Activated naive CD8-positive, alpha-beta T cell treated with anti-CD3 and anti-CD28 coated beads, Interleukin-2, amount 50 U/mL, for 24 hours (primary cell): ENCODE measurements around the gene VWA7.
A peak's percentile ranks its signal among the peaks of the same experiment; 100 is the strongest.

Source experiments
- ATAC-seq: fragments of 150-1000 bp; cut with Tn5 transposase; one replicate; pipeline ENCODE4 v1.10.0; 2021
- DNase-seq: peaks from one replicate; pipeline ENCODE4 v3.0.0; 2021
- H3K27ac Mint-ChIP-seq: one replicate; pipeline ENCODE4 v1.8.0; 2021; ENCODE audit warnings: mild to moderate bottlenecking, mixed read lengths
- H3K27me3 Mint-ChIP-seq: one replicate; pipeline ENCODE4 v1.8.0; 2021; ENCODE audit warnings: mixed read lengths
- H3K36me3 Mint-ChIP-seq: one replicate; pipeline ENCODE4 v1.8.0; 2021; ENCODE audit warnings: low read depth, mixed read lengths
- H3K4me1 Mint-ChIP-seq: one replicate; pipeline ENCODE4 v1.8.0; 2021; ENCODE audit warnings: mixed read lengths
- H3K4me3 Mint-ChIP-seq: one replicate; pipeline ENCODE4 v1.8.0; 2021; ENCODE audit warnings: mild to moderate bottlenecking, moderate library complexity, mixed read lengths
- H3K9me3 Mint-ChIP-seq: one replicate; pipeline ENCODE4 v1.8.0; 2021; ENCODE audit warnings: mixed read lengths

Gene VWA7

DNA sequence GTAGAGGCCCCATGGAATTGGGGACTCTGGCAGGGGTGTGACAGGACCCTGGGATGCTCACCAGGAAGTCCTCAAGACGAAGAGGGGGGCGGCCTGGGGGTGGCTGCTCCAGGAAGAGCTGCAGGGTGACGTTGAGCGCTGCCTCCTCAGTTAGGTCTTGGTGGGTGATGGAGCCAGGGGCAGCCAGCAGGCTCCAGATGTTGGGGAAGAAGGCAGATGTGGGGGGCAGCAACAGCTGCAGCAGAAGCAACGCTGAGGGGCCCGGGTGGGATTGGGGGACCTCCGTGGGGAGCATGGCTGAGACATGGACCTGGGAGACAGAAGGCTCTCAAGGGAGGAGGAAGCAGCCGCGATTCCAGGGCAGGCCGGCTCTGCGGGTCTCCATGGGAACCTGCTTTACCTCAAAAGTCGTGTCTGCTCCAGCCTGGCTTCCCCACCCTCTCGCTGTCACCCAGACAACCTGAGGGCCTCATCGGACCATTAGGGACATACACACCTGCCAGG, 591 bp downstream of the VWA7 start:
- Mint-ChIP-seq H3K36me3 (peaks cover 12% of the 10 kb centered on the region), H3K4me1 (peaks cover 48% of the 10 kb centered on the region), H3K27ac (peak overlapping the region; percentile 59), H3K4me3 (peak overlapping the region; percentile 4), H3K9me3 (no peaks in the 10 kb centered on the region), H3K27me3 (no peaks in the 10 kb centered on the region)
- peak; percentile 3 for ATAC-seq
- DNase-seq, result no peak

- peaks cover 11% of the 10 kb centered on the region for H3K36me3 Mint-ChIP-seq
- H3K27ac Mint-ChIP-seq, result no peak overlapping the region
- H3K4me3 Mint-ChIP-seq, result peak overlapping the region; percentile 4
- H3K4me1 Mint-ChIP-seq, result peaks cover 55% of the 10 kb centered on the region
- ATAC-seq, result no peak
- no peaks in the 10 kb centered on the region for H3K9me3 Mint-ChIP-seq
- no peak for DNase-seq
- H3K27me3 Mint-ChIP-seq, result no peaks in the 10 kb centered on the region
Measured at GRCh38 chr6:31775633-31776484, 1.3 kb downstream of the VWA7 start.

GRCh38 chr6:31775184-31775583, 1.9 kb downstream of the VWA7 start:
- no peak overlapping the region for H3K27ac Mint-ChIP-seq
- ATAC-seq, result no peak
- H3K4me3 Mint-ChIP-seq, result no peak overlapping the region
- H3K36me3 Mint-ChIP-seq, result peaks cover 6% of the 10 kb centered on the region
- H3K9me3 Mint-ChIP-seq, result no peaks in the 10 kb centered on the region
- peaks cover 55% of the 10 kb centered on the region for H3K4me1 Mint-ChIP-seq
- DNase-seq, result no peak
- no peaks in the 10 kb centered on the region for H3K27me3 Mint-ChIP-seq

GRCh38 chr6:31771992-31772358, 5.2 kb downstream of the VWA7 start:
- H3K9me3 Mint-ChIP-seq, result no peaks in the 10 kb centered on the region
- peak; percentile 12 for ATAC-seq
- no peak for DNase-seq
- H3K27ac Mint-ChIP-seq, result peak overlapping the region; percentile 73
- peak overlapping the region; percentile 57 for H3K4me3 Mint-ChIP-seq
- peaks cover 54% of the 10 kb centered on the region for H3K4me1 Mint-ChIP-seq
- H3K27me3 Mint-ChIP-seq, result no peaks in the 10 kb centered on the region
- H3K36me3 Mint-ChIP-seq, result peaks cover 4% of the 10 kb centered on the region

DNA sequence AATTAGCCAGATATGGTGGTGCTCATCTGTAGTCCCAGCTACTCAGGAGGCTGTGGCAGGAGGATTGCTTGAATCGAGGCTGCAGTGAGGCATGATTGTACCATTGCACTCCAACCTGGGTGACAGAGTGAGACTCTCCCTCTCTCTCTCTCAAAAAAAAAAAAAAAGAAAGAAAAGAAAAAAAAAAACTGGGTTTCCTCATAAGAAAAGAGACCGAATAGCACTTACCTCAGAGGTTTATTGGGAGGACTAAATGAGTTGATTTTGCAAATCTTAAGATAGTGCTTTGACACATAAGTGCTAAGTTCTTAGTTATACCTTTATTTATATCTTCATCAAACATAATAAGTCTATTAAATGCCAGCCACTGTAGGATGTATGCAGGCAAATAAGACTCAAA, 6.3 kb downstream of the VWA7 start:
- DNase-seq (no peak), ATAC-seq (no peak)
- Mint-ChIP-seq H3K27ac (peak overlapping the region; percentile 72), H3K36me3 (peaks cover 4% of the 10 kb centered on the region), H3K4me3 (no peak overlapping the region), H3K9me3 (no peaks in the 10 kb centered on the region), H3K27me3 (no peaks in the 10 kb centered on the region), H3K4me1 (peaks cover 44% of the 10 kb centered on the region)

DNA sequence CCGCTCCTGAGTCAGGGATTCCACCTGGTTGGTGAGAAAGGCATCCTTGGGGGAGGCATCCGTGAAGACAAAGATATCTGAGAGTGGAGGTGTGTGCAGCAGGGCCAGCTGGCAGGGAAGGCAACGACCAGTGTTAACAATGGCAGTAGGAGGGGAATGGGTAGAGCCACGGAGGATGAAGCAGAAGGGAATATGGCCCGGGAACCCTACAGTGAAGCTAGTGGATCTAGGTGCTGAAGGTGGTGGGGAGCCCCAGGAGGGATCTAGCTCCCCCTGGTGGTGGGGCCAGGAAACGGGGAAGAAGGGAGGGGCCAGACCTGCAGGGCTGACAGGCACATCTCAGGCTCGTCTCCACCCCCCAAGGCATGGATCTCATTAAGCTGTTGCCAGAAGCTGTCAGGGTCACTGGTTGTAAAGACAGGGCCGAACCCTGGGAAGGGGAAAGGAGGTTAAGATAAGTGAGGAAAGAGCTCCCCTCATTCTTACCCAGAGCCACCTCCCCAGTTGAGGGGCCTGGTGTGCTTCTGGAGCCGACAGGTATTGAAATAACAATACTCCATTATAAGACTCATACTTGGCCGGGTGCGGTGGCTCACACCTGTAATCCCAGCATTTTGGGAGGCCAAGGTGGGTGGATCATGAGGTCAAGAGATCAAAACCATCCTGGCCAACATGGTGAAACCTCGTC, 7.3 kb downstream of the VWA7 start:
- H3K9me3 Mint-ChIP-seq, result no peaks in the 10 kb centered on the region
- DNase-seq (peak; percentile 87), ATAC-seq (peak; percentile 66)
- H3K4me3 Mint-ChIP-seq, result no peak overlapping the region
- H3K27ac Mint-ChIP-seq, result no peak overlapping the region
- H3K4me1 Mint-ChIP-seq, result peaks cover 41% of the 10 kb centered on the region
- peaks cover 4% of the 10 kb centered on the region for H3K36me3 Mint-ChIP-seq
- no peaks in the 10 kb centered on the region for H3K27me3 Mint-ChIP-seq

GRCh38 chr6:31768363-31769257, 8.5 kb downstream of the VWA7 start:
- Mint-ChIP-seq H3K4me1 (peaks cover 36% of the 10 kb centered on the region), H3K27ac (no peak overlapping the region), H3K9me3 (no peaks in the 10 kb centered on the region), H3K4me3 (no peak overlapping the region), H3K27me3 (no peaks in the 10 kb centered on the region), H3K36me3 (peaks cover 9% of the 10 kb centered on the region)
- ATAC-seq (no peak), DNase-seq (no peak)

- no peak for ATAC-seq
- no peaks in the 10 kb centered on the region for H3K27me3 Mint-ChIP-seq
- H3K9me3 Mint-ChIP-seq, result no peaks in the 10 kb centered on the region
- peaks cover 23% of the 10 kb centered on the region for H3K4me1 Mint-ChIP-seq
- peaks cover 17% of the 10 kb centered on the region for H3K36me3 Mint-ChIP-seq
- no peak for DNase-seq
- H3K4me3 Mint-ChIP-seq, result no peak overlapping the region
- H3K27ac Mint-ChIP-seq, result no peak overlapping the region
Measured at GRCh38 chr6:31767096-31767645, 10.0 kb downstream of the VWA7 start.

- DNase-seq (no peak), ATAC-seq (no peak)
- Mint-ChIP-seq H3K9me3 (no peaks in the 10 kb centered on the region), H3K27me3 (no peaks in the 10 kb centered on the region), H3K36me3 (peaks cover 21% of the 10 kb centered on the region), H3K27ac (no peak overlapping the region), H3K4me3 (no peak overlapping the region), H3K4me1 (peaks cover 14% of the 10 kb centered on the region)
Measured at GRCh38 chr6:31765910-31766794, 11.0 kb downstream of the VWA7 start.

DNA sequence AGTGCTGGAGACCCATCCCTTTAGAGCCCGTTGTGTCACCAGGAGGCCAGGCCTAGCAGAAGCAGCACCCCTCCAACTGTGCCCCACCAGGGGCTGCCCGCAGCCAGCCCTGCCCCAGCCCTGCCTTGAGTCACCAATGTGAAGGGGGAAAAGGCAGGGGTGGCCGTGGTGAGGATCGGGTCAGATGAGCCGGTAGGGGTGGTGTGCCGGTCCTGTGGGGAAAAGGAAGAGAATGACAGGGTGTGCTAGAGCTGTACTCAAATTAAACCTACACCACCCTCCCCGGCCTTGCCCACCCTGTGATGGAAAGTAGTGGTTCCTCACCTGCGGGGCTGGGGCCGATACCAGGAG, 11.6 kb downstream of the VWA7 start:
- DNase-seq, result no peak
- Mint-ChIP-seq H3K4me1 (peaks cover 11% of the 10 kb centered on the region), H3K4me3 (no peak overlapping the region), H3K27me3 (no peaks in the 10 kb centered on the region), H3K27ac (no peak overlapping the region), H3K9me3 (no peaks in the 10 kb centered on the region), H3K36me3 (peaks cover 25% of the 10 kb centered on the region)
- ATAC-seq, result no peak

- Mint-ChIP-seq H3K9me3 (no peaks in the 10 kb centered on the region), H3K4me1 (peaks cover 4% of the 10 kb centered on the region), H3K36me3 (peaks cover 37% of the 10 kb centered on the region), H3K4me3 (no peak overlapping the region), H3K27me3 (no peaks in the 10 kb centered on the region), H3K27ac (no peak overlapping the region)
- no peak for DNase-seq
- no peak for ATAC-seq
Measured at GRCh38 chr6:31764198-31764597, 12.9 kb downstream of the VWA7 start.

DNA sequence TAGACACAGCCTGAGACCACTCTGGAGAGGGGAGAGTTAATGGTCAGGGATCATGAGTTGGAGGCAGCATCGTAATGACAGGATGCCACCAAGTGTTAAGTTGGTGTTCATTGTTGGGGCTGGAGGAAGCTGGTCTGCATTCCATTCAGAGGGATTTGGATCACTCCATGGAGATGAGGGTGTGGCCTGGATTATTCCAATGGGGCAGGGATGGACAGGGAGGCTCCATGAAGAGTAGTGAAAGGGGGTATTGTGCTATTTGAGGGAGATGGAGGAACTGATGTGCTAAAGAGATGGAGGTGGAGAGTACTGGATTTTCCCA, 13.5 kb downstream of the VWA7 start:
- no peaks in the 10 kb centered on the region for H3K27me3 Mint-ChIP-seq
- H3K36me3 Mint-ChIP-seq, result peaks cover 43% of the 10 kb centered on the region
- no peak overlapping the region for H3K4me3 Mint-ChIP-seq
- peaks cover 2% of the 10 kb centered on the region for H3K4me1 Mint-ChIP-seq
- DNase-seq (no peak), ATAC-seq (no peak)
- H3K9me3 Mint-ChIP-seq, result no peaks in the 10 kb centered on the region
- H3K27ac Mint-ChIP-seq, result no peak overlapping the region

GRCh38 chr6:31762878-31763618, 14.1 kb downstream of the VWA7 start:
- no peaks in the 10 kb centered on the region for H3K9me3 Mint-ChIP-seq
- H3K27me3 Mint-ChIP-seq, result no peaks in the 10 kb centered on the region
- H3K27ac Mint-ChIP-seq, result no peak overlapping the region
- H3K36me3 Mint-ChIP-seq, result peaks cover 48% of the 10 kb centered on the region
- no peak for DNase-seq
- peaks cover 2% of the 10 kb centered on the region for H3K4me1 Mint-ChIP-seq
- no peak overlapping the region for H3K4me3 Mint-ChIP-seq
- ATAC-seq, result no peak
